ENCODE data around the gene FBXO31. TPM values are rescaled to one million over a fixed set of nuclear protein-coding genes. Genes with fewer than 3 reads are reported as not detected.

The FBXO31 gene
- total and polyA plus RNA-seq, 2 of the 8 experiments (the other 6 are each of a cell fraction or from before 2014, with no cell fraction given) = 8.3 to 21.6 TPM

DNA sequence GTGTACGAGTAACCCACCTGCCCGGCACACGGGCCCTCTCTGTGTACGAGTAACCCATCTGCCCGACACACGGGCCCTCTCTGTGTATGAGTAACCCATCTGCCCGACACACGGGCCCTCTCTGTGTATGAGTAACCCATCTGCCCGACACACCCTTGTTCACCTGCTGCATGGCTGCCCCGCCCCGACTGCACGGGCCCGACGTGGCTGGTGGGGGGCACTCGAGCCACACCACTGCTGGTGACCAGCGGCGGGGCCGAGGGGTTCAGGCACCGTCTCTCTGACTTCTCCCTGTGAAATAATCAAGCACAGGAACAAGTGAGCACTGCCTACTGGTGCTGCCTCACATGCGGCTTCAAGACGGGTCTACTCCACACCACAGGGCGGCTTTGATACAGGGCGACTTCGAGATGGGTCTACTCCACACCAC is 30.7 kb upstream of the FBXO31 start:
- H3K36me3 ChIP-seq (ENCODE audit: control insufficient read depth in 2 of 4, insufficient read depth in 4 of 4, low read length in 3 of 4) = peaks cover 5 to 51% (median 30%) of the 10 kb centered on the region in 4 experiments
- no peak overlapping the region for H3K4ac ChIP-seq (replicated peaks; ENCODE audit: insufficient read length, low read depth, low read length)
- no peaks in the 10 kb centered on the region; the same call in 1 of the 2 replicates for H3K79me1 ChIP-seq (ENCODE audit: low read depth, low read length)
- H4K5ac ChIP-seq (ENCODE audit: insufficient read length, low read depth, low read length) = no peak overlapping the region
- H4K8ac ChIP-seq (ENCODE audit: extremely low read depth, insufficient read depth, low read length) = no peak overlapping the region
- no peak overlapping the region for H3K14ac ChIP-seq (ENCODE audit: insufficient read length)
- H3K27me3 ChIP-seq (replicated peaks in 1 of 4; ENCODE audit: control insufficient read depth in 3 of 4, extremely low read depth in 1 of 4, insufficient read depth in 3 of 4, low read length in 3 of 4) = no peaks in the 10 kb centered on the region
- no peak overlapping the region for H2BK120ac ChIP-seq (replicated peaks; ENCODE audit: low read depth, low read length)
- H2AK5ac ChIP-seq (ENCODE audit: low read depth, low read length) = no peak overlapping the region
- no peak overlapping the region for H3K18ac ChIP-seq (ENCODE audit: extremely low read depth, low read length)
- no peak for FAIRE-seq
- no peaks in the 10 kb centered on the region for H3K79me2 ChIP-seq (ENCODE audit: control insufficient read depth in 1 of 2, insufficient read depth in 2 of 2, low read length in 2 of 2)
- H3K4me2 ChIP-seq (ENCODE audit: insufficient read depth in 1 of 2, low read depth in 2 of 2, low read length in 2 of 2) = no peak overlapping the region
- no peaks in the 10 kb centered on the region for H3K23me2 ChIP-seq (ENCODE audit: low read depth, low read length)
- no peaks in the 10 kb centered on the region for H3K9me3 ChIP-seq (ENCODE audit: insufficient read depth in 2 of 2, low read depth in 1 of 2, low read length in 1 of 2)
- CTCF ChIA-PET (ENCODE audit: partially characterized antibody) = interaction anchor here (1.9 to 2.6 kb wide), 2 partner anchors 11 to 222 kb away, joined by 6 to 11 read pairs; no protein-coding TSS in a partner anchor
- POLR2A ChIA-PET (ENCODE audit: partially characterized antibody) = no interaction called here
- H4K20me1 ChIP-seq (replicated peaks in 1 of 2; ENCODE audit: control insufficient read depth in 1 of 2, insufficient read depth in 2 of 2, low read length in 2 of 2) = peaks cover 0 to 7% of the 10 kb centered on the region in 2 experiments
- H2BK12ac ChIP-seq (ENCODE audit: low read depth, low read length) = no peak overlapping the region
- H2AFZ ChIP-seq (ENCODE audit: low read length) = no peak overlapping the region
- H3K56ac ChIP-seq (replicated peaks; ENCODE audit: insufficient read length, low read depth, low read length) = no peak overlapping the region
- 88% methylated on average over 24 of the region's 24 CpGs; no CpG with 5 or more reads in 1 of the 2 experiments for WGBS, 2 experiments (ENCODE audit: extremely low coverage in 1 of 2, insufficient coverage in 1 of 2, insufficient read length in 1 of 2, insufficient replicate concordance in 2 of 2, low coverage in 1 of 2, low lambda C conversion rate in 2 of 2, missing lambda C conversion rate in 1 of 2)
- H3K23ac ChIP-seq (ENCODE audit: insufficient read length) = no peak overlapping the region
- no peak overlapping the region for H2BK5ac ChIP-seq (ENCODE audit: low read depth, low read length)
- no peak overlapping the region for H4K91ac ChIP-seq (replicated peaks; ENCODE audit: insufficient read length, low read length)
- no peak overlapping the region for H3K9ac ChIP-seq (replicated peaks in 1 of 4; ENCODE audit: extremely low read depth in 1 of 4, low read depth in 3 of 4, low read length in 3 of 4)
- no peak for DNase-seq (ENCODE audit: low read depth in 1 of 2, low spot score in 2 of 2)
- no peak overlapping the region for H2BK20ac ChIP-seq (ENCODE audit: low read length)
- H2BK15ac ChIP-seq (ENCODE audit: low read length) = no peak overlapping the region
- H3K4me3 ChIP-seq (ENCODE audit: extremely low read depth in 1 of 4, insufficient read depth in 2 of 4, low read depth in 3 of 4, low read length in 4 of 4) = no peak overlapping the region
- H3K4me1 ChIP-seq (replicated peaks in 1 of 4; ENCODE audit: control insufficient read depth in 3 of 4, insufficient read depth in 4 of 4, low read length in 3 of 4) = no peaks in the 10 kb centered on the region
- no peak overlapping the region for H3K27ac ChIP-seq (ENCODE audit: low read depth, low read length)
- TF ChIP-seq FOSL1 (IDR thresholded peaks at IDR 0.05; ENCODE audit: insufficient read depth, low read depth, low read length) (no peak), ASH2L (IDR thresholded peaks at IDR 0.05; ENCODE audit: low read length) (no peak), NANOG (IDR thresholded peaks at IDR 0.05; ENCODE audit: insufficient read depth, low read depth, low read length, poor library complexity, severe bottlenecking) (no peak), CEBPB (IDR thresholded peaks at IDR 0.05; ENCODE audit: low read depth, low read length) (no peak), SAP30 (IDR thresholded peaks at IDR 0.05; ENCODE audit: insufficient read depth, insufficient replicate concordance, low read length) (no peak), SRF (IDR thresholded peaks at IDR 0.05; ENCODE audit: low read depth, low read length) (no peak), TCF12 (IDR thresholded peaks at IDR 0.05; ENCODE audit: low read depth, low read length) (no peak), BRCA1 (IDR thresholded peaks at IDR 0.05; ENCODE audit: low read depth, low read length) (no peak), POU5F1 (IDR thresholded peaks at IDR 0.05; ENCODE audit: low read depth, low read length) (no peak), BACH1 (IDR thresholded peaks at IDR 0.05; ENCODE audit: low read length) (no peak), SIRT6 (IDR thresholded peaks at IDR 0.05; ENCODE audit: low read length) (no peak), SP4 (IDR thresholded peaks at IDR 0.05; ENCODE audit: low read length) (no peak), CHD1 (IDR thresholded peaks at IDR 0.05; ENCODE audit: low read depth, low read length) (no peak), HDAC6 (IDR thresholded peaks at IDR 0.05; ENCODE audit: low read depth, low read length) (no peak)

Measured in H1 (cell line).